Stomach (tissue), 4 donors: Measurements from ENCODE around the gene CSNK2A1.

Experiments used
- CTCF ChIP-seq, 7 experiments: fragments of 450-650 bp in 4 of 7; fragments of 200-600 bp in 3 of 7; sonication (generic) in 3 of 7; IDR thresholded peaks; one replicate each; pipeline ENCODE4 v1.5.1; 2016 to 2019; ENCODE audit warnings: antibody characterized with exemption in 7 of 7, control low read depth in 2 of 7, mild to moderate bottlenecking in 1 of 7
- EP300 ChIP-seq: sonication (generic); formaldehyde crosslinking; IDR thresholded peaks from one replicate; pipeline ENCODE4 v1.6.1; 2017; ENCODE audit warnings: antibody characterized with exemption
- POLR2A ChIP-seq, 4 donors: fragments of 450-650 bp; IDR thresholded peaks; one replicate each; pipeline ENCODE4 v1.6.1; 2016; ENCODE audit warnings: antibody characterized with exemption in 4 of 4, control low read depth in 2 of 4, mild to moderate bottlenecking in 1 of 4, moderate library complexity in 1 of 4
- POLR2AphosphoS5 ChIP-seq, 3 donors: sonication (generic); formaldehyde crosslinking; IDR thresholded peaks; one replicate each; pipeline ENCODE4 v1.6.1; 2016; ENCODE audit warnings: antibody characterized with exemption in 3 of 3

GRCh38 chr20:555976-556385 is 12.4 kb upstream of the CSNK2A1 start:
- TF ChIP-seq POLR2A (IDR thresholded peaks at IDR 0.05) (no peak), CTCF (IDR thresholded peaks at IDR 0.05) (no peak), POLR2AphosphoS5 (IDR thresholded peaks at IDR 0.05) (no peak), EP300 (no peak)
